Stimulated activated CD4-positive, alpha-beta T cell treated with anti-CD3 and anti-CD28 coated beads, Interleukin-12 subunit alpha, Interleukin-12 subunit beta, amount 100 ng/mL, for 48 hours (primary cell): ENCODE results near the gene OMP.
A peak's percentile ranks its signal among the peaks of the same experiment; 100 is the strongest.
"Not testable (repeated sequence)": the region's sequence is repeated elsewhere in the genome, so short reads cannot be mapped to it uniquely, and the experiment has no call there.

ENCODE experiments used
- DNase-seq, 3 donors: peaks; one replicate each; pipeline ENCODE4 v3.0.0-alpha.2; 2020; ENCODE audit warnings: low read depth in 2 of 3, low spot score in 1 of 3

The OMP gene, protein sequence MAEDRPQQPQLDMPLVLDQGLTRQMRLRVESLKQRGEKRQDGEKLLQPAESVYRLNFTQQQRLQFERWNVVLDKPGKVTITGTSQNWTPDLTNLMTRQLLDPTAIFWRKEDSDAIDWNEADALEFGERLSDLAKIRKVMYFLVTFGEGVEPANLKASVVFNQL

DNA sequence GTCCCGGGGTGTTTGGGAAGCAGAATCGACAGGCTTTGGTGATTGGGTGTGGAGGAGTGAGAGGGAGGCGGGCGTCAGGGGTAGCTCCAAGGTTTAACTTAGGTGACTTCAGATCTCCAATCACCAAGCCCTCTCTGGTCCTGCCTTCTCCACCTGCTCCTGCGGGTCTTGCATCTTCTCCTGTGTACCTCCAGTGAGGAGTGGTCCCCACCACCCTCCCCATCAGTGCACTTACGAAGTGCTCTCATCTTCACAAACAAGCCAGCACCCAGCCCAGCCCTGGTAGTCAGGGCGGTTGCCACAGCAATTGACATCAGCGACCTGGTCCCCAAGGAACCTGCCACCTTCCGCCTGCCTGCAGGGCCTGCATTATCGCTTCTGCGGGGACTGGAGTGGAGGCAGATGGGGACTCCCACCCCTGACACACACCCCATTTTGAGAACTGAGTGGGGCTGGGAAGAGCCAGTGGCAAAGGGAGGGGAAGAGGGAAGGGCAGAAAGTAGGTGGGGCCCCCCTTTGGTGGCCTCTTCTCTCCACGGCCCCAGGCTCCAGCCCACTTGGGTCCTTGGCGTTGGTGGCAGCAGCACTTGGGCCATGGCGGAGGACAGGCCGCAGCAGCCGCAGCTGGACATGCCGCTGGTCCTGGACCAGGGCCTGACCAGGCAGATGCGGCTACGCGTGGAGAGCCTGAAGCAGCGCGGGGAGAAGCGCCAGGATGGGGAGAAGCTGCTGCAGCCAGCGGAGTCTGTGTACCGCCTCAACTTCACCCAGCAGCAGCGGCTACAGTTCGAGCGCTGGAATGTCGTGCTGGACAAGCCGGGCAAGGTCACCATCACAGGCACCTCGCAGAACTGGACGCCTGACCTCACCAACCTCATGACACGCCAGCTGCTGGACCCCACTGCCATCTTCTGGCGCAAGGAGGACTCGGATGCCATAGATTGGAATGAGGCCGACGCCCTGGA, at the start of gene OMP:
OMP (plus strand) TSS at position 595 of the 965 bp plus-strand sequence; CDS start at position 595, 0 bp downstream.
- DNase-seq = no peak

DNA sequence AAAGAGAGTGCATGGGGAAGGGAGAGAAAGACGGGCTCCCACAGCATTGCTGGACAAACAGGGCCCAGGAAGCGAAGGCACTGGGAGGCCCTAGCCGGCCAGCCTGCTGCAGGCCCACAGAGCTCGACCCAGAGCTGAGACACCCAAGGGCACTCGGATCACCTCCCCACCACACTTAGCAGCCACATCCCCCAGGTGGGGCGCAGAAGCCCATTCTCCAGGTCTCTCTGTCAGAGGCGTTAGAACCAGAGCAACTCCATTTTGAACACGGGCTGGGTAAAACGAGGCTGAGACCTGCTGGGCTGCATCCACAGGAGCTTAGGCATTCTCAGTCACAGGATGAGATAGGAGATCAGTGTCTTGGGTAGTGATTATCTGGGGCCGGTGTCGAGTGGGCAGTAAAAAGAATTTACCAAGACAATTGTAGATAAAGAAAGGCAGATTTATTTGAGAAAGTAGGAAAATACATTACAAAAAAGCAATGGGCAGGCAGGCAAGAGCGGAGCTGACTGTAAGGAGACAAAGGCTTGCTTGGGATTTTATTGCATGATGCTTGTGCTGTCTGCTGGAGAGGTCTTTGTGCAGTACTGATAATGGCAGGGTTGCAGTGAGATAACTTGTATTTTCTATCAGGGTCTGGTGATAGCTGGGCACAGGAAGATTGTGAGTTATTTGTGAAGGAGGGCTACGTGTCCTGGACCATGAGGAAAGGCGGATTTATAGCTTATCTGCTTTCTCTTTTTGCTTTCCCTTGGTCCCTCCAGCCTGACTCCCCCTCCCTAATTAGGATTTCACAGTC, 49.2 kb upstream of the OMP start:
- DNase-seq = no peak

GRCh38 chr11:77054084-77054483, 48.6 kb upstream of the OMP start:
- no peak for DNase-seq

DNA sequence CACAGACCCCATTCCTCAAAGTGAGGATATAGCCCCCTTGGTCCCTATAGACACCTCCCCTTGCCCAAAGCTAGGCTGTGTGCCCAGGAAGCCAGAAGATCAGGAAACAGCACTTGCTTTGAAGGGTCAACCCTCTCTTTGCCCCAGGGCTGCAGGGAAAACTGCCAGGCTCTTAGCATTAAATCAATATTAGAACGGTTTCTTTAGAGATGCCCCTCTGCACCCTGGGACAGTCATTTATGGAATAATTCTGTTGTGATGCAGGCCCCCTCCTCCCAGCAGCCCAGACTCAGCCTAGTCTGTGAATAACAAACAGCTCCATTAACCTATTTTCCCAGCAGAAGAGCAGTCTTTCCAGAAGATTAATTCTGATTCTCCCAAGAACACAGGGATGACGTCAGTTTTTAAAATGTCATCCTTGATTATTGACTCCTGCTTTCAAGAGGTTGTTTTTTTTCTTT, 47.5 kb upstream of the OMP start:
- DNase-seq = no peak

- no peak for DNase-seq
Measured at GRCh38 chr11:77055913-77056312, 46.7 kb upstream of the OMP start.

DNA sequence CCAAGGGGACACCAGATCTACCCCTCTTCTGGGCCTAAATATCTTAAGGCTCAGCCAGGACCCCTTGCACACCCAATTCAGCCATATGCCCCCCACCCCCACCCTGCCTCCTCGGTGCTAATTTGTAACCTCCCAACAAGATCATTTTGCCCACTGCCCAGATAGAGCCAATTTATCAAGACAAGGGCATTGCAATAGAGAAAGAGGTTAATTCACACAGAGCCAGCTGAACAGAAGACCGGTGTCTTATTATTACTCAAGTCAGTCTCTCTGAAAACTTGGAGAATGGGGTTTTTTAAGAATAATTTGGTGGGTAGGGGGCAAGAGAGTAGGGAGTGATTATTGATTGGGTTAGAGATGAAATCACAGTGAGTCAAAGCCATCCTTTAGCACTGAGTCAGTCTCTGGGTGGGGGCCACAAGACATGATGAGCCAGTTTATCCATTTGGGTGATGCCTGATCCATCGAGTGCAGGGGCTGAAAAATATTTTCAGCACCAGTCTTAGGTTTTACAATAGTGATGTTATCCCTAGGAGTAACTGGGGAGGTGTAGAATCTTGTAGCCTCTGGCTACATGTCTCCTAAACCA, 45.7 kb upstream of the OMP start:
- DNase-seq = no peak

DNA sequence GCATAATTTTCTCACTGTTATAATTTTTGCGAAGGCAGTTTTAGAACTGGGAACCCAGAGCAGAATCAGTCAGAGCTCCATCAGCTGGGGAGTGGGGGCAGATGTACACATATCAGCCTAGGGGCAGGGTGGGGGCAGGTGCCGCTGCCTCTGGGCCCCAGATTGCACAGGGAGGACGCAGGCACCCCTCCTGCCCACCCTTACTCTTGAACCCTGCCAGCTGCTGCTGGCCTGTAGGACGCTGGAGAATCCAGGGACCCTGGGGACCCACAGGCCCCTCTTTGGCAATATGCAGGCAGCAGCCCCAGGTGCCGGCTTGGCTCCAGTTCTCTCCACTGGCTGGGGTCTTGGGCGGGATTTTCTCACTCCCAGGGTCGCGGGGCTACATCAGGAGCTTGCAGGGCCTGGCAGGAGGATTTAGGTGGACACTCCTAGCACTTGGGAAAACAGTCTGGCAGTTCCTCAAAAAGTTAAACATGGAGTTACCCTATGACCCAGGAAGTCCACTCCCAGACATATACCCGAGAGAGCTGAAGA, 44.6 kb upstream of the OMP start:
- DNase-seq = no peak

GRCh38 chr11:77058900-77059299, 43.7 kb upstream of the OMP start:
- DNase-seq = no peak

DNA sequence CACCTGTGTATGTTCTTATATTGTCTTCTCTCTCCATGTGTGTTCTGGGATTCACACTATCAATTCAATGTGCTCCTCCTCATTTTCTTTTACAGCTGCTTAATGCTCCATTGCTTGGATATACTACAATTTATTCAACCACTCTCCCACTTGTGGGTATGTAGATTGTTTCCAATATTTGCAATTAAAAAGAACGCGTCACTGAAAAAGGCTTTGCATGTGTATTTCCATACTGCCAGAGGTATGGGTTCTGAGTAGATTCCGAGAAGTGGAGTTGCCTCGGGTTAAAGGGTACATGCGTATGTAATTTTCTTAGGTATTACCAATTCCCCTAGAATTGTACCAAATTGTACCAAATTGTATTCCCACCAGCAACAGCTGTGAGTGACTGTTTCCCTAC, 42.8 kb upstream of the OMP start:
- no peak for DNase-seq

DNA sequence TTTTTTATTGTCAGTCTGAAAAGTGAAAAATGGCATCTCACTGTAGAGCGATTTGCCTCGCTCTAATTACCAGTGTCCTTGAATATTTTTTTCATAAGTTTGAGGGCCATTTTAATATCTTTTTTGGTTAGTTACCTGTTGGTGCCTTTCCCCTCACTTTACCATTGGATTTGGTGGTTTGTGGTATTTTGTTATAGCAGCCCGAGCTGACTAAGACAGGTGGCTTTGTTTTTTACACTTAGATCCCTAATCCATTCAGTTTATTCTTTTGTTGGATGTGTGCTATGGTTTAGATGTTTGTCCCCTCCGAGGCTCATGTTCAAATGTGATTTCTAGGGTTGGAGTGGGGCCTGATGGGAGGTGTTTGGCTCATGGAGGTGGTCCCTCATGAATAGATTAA, 42.4 kb upstream of the OMP start:
- DNase-seq = no peak

GRCh38 chr11:77061258-77061657, 41.4 kb upstream of the OMP start:
- not testable (repeated sequence) for DNase-seq

DNA sequence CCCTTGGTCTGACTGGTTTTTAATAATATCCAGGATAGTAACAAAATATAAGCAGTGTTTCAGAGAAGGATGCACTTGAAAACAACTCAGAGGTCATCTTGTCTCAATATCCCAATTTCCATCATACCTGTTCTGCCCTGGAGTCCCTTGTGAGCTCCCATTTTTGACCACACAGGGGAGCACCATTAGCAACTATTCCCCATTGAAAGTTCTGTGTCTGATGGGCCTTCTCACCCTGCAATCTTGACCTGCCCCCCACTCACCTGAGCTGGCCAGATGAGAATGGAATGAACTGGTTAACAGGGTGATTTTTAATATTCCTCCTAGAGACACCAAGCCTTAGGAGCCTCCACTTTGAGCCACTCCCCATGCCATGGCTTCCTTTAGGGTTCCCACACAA, 39.7 kb upstream of the OMP start:
- DNase-seq = no peak

- DNase-seq = no peak
Measured at GRCh38 chr11:77063407-77063806, 39.2 kb upstream of the OMP start.

- DNase-seq = no peak
Measured at GRCh38 chr11:77063861-77064260, 38.8 kb upstream of the OMP start.

- no peak for DNase-seq
Measured at GRCh38 chr11:77064648-77065217, 37.9 kb upstream of the OMP start.

DNA sequence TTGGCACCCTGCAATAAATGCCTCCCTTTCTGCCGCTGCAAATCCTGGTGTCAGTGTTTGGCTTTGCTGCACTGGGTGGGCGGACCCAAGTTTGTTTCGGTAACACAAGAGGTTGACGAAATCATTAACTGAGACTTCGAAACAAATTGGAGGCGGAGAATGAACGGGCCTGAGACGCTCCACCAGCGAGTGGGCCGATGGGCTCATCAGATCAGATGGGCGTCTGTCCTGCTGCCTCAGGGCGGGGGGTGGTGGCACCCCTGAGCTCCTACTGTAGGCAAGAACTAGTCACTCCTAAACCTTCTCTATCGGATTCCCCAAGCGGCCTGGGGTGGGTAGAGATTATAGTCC, 36.8 kb upstream of the OMP start:
- DNase-seq = no peak

DNA sequence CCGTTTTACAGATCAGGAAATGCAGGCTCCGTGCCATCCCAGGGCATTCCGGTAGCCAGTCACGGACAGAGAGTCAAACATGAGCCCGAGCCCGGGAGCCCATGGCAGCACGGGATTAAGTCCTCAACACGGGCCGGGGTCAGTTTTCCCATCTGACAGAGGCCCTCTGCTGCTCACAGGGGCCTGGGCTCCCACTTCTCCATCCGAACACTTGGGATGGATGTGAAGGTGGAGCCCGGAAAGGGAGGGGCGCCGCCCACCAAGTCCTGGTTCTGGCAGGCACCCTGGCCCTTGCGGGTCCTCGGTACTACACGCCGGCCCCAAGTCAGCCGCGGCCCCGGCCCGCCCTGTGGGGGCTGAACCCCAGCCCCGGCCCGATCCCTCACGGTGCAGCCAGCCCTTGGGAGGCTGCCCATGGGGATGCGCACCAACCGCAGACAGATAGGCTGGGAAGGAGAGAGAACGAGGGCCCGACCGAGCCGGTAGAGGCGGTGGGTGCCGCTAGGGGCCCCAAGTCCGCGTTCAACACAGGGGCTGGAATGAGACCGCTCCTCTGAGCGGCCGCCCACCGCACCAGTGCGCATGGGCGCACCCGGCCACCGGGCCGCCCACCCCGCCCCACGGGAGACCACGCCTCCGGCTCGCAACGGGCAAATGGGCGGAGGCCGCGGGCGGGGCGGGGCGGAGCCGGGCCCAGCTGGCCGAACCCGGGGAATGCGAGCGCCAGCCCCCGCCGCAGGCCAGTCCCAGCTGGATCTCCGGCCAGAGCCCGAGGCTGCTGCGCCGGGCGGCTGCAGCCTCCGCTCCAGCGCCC, 36.2 kb upstream of the OMP start, which contains the start of gene CAPN5:
CAPN5 (plus strand) TSS at position 743 of the 814 bp plus-strand sequence. CDS start 17,916 bp downstream, outside the sequence.
- DNase-seq = peak; percentile 65 to 81 (median 73)

GRCh38 chr11:77067861-77068443, 34.7 kb upstream of the OMP start:
- no peak for DNase-seq
